ENCODE measurements around the gene EBF3. TPM values are rescaled to one million over a fixed set of nuclear protein-coding genes. Genes with fewer than 3 reads are reported as not detected.

Gene EBF3
- total RNA-seq, 4 donors from 2014 or later = 29.1 to 50.9 (median 43.9) TPM

GRCh38 chr10:130003166-130003565 lies 39.1 kb upstream of the EBF3 start:
- TF ChIP-seq CTCF (IDR thresholded peaks at IDR 0.05; ENCODE audit: low read depth) = no peak

- no peak for TF ChIP-seq CTCF (IDR thresholded peaks at IDR 0.05; ENCODE audit: low read depth)
Observed at GRCh38 chr10:130002606-130003005, 38.5 kb upstream of the EBF3 start.

GRCh38 chr10:130000918-130001317 lies 36.8 kb upstream of the EBF3 start:
- TF ChIP-seq CTCF (IDR thresholded peaks at IDR 0.05; ENCODE audit: low read depth) = no peak

GRCh38 chr10:129999140-129999539 lies 35.1 kb upstream of the EBF3 start:
- no peak for TF ChIP-seq CTCF (IDR thresholded peaks at IDR 0.05; ENCODE audit: low read depth)

GRCh38 chr10:129993621-129994020 lies 29.5 kb upstream of the EBF3 start:
- TF ChIP-seq CTCF (IDR thresholded peaks at IDR 0.05; ENCODE audit: low read depth) = no peak

GRCh38 chr10:129992356-129992755 lies 28.3 kb upstream of the EBF3 start:
- no peak for TF ChIP-seq CTCF (IDR thresholded peaks at IDR 0.05; ENCODE audit: low read depth)

GRCh38 chr10:129982825-129983224 lies 18.8 kb upstream of the EBF3 start:
- no peak for TF ChIP-seq CTCF (IDR thresholded peaks at IDR 0.05; ENCODE audit: low read depth)
